H9 (cell line): ENCODE results near the gene KRTAP27-1. TPM values are rescaled to one million over a fixed set of nuclear protein-coding genes. Genes with fewer than 3 reads are reported as not detected.

Experiments used
- DNase-seq: peaks from one replicate; pipeline ENCODE4 v3.0.0-alpha.2; 2017
- H2AFZ ChIP-seq: one replicate; pipeline ENCODE4 v1.6.1; 2013; ENCODE audit warnings: mild to moderate bottlenecking, low read length, control low read depth, moderate library complexity
- H2AK5ac ChIP-seq: 2 replicates; pipeline ENCODE4 v1.6.1; 2013; ENCODE audit warnings: low read length, control low read depth, mixed read lengths; ENCODE audit not compliant: insufficient read length
- H2BK120ac ChIP-seq: one replicate; pipeline ENCODE4 v1.6.1; 2013; ENCODE audit warnings: low read depth, mild to moderate bottlenecking, low read length, control low read depth, inconsistent platforms; ENCODE audit not compliant: poor library complexity, severe bottlenecking
- H2BK12ac ChIP-seq: 2 replicates; pipeline ENCODE4 v1.6.1; 2013; ENCODE audit warnings: low read length, control low read depth, mixed read lengths, low read depth; ENCODE audit not compliant: insufficient read length
- H2BK15ac ChIP-seq: 2 replicates; pipeline ENCODE4 v1.6.1; 2013; ENCODE audit warnings: low read depth, low read length, control low read depth
- H2BK20ac ChIP-seq: one replicate; pipeline ENCODE4 v1.6.1; 2013; ENCODE audit warnings: low read depth, mild to moderate bottlenecking, low read length, control low read depth, inconsistent platforms; ENCODE audit not compliant: poor library complexity, severe bottlenecking
- H2BK5ac ChIP-seq: 2 replicates; pipeline ENCODE4 v1.6.1; 2013; ENCODE audit warnings: low read length, control low read depth, mixed read lengths; ENCODE audit not compliant: insufficient read length
- H3K14ac ChIP-seq: 2 replicates; pipeline ENCODE4 v1.6.1; 2013; ENCODE audit warnings: low read length, control low read depth; ENCODE audit not compliant: insufficient read depth
- H3K18ac ChIP-seq: 2 replicates; pipeline ENCODE4 v1.6.1; 2013; ENCODE audit warnings: low read depth, mild to moderate bottlenecking, mixed read lengths, low read length, control low read depth; ENCODE audit not compliant: insufficient read length
- H3K23ac ChIP-seq: 2 replicates; pipeline ENCODE4 v1.6.1; 2013; ENCODE audit warnings: low read length, control low read depth, mixed read lengths, low read depth; ENCODE audit not compliant: insufficient read length
- H3K23me2 ChIP-seq: 2 replicates; pipeline ENCODE4 v1.6.1; 2013; ENCODE audit warnings: low read depth, mild to moderate bottlenecking, mixed read lengths, low read length, control low read depth; ENCODE audit not compliant: insufficient read length, poor library complexity, severe bottlenecking
- H3K27ac ChIP-seq: 2 replicates; pipeline ENCODE4 v1.5.1; 2013; ENCODE audit warnings: low read length, control low read depth, mixed read lengths, low read depth; ENCODE audit not compliant: insufficient read length
- H3K27me3 ChIP-seq: 2 replicates; pipeline ENCODE4 v1.6.1; 2013; ENCODE audit warnings: low read length, control low read depth, inconsistent platforms; ENCODE audit not compliant: insufficient read depth
- H3K4ac ChIP-seq: 2 replicates; pipeline ENCODE4 v1.6.1; 2013; ENCODE audit warnings: low read depth, mild to moderate bottlenecking, control low read depth, inconsistent platforms, low read length, moderate library complexity
- H3K4me1 ChIP-seq: 2 replicates; pipeline ENCODE4 v1.6.1; 2013; ENCODE audit warnings: low read length, control low read depth, inconsistent platforms; ENCODE audit not compliant: insufficient read depth
- H3K4me2 ChIP-seq: 2 replicates; pipeline ENCODE4 v1.6.1; 2013; ENCODE audit warnings: low read length, control low read depth, mixed read lengths; ENCODE audit not compliant: insufficient read length, insufficient read depth
- H3K56ac ChIP-seq: 2 replicates; pipeline ENCODE4 v1.6.1; 2013; ENCODE audit warnings: low read depth, mild to moderate bottlenecking, mixed read lengths, low read length, control low read depth; ENCODE audit not compliant: insufficient read length
- H3K79me1 ChIP-seq: 2 replicates; pipeline ENCODE4 v1.6.1; 2013; ENCODE audit warnings: low read depth, mild to moderate bottlenecking, moderate library complexity, low read length, control low read depth, inconsistent platforms; ENCODE audit not compliant: insufficient read depth, poor library complexity, severe bottlenecking
- H3K79me2 ChIP-seq: 2 replicates; pipeline ENCODE4 v1.6.1; 2013; ENCODE audit warnings: low read length, control low read depth, inconsistent platforms; ENCODE audit not compliant: insufficient read depth
- H3K9ac ChIP-seq: 2 replicates; pipeline ENCODE4 v1.6.1; 2013; ENCODE audit warnings: low read length, control low read depth, mixed read lengths; ENCODE audit not compliant: insufficient read length; ENCODE audit errors: extremely low read depth
- H3K9me3 ChIP-seq: one replicate; pipeline ENCODE4 v1.6.1; 2013; ENCODE audit warnings: low read depth, low read length, inconsistent platforms; ENCODE audit not compliant: control insufficient read depth
- H3T11ph ChIP-seq: one replicate; pipeline ENCODE4 v1.6.1; 2013; ENCODE audit warnings: mild to moderate bottlenecking, low read length, control low read depth, inconsistent platforms
- H4K20me1 ChIP-seq: one replicate; pipeline ENCODE4 v1.6.1; 2013; ENCODE audit not compliant: control insufficient read depth, insufficient read length, insufficient read depth
- H4K5ac ChIP-seq: 2 replicates; pipeline ENCODE4 v1.6.1; 2013; ENCODE audit warnings: low read depth, mild to moderate bottlenecking, mixed read lengths, low read length, control low read depth; ENCODE audit not compliant: insufficient read length
- H4K8ac ChIP-seq: replicated peaks from 2 replicates; pipeline ENCODE4 v1.6.1; 2013; ENCODE audit warnings: low read length, control low read depth, mixed read lengths, low read depth; ENCODE audit not compliant: insufficient read length
- H4K91ac ChIP-seq: 2 replicates; pipeline ENCODE4 v1.6.1; 2013; ENCODE audit warnings: low read depth, mild to moderate bottlenecking, moderate library complexity, mixed read lengths, low read length, control low read depth; ENCODE audit not compliant: insufficient read length
- H3K27ac Mint-ChIP-seq, 3 experiments: 2 replicates in 2 of 3; 3 replicates in 1 of 3; pipeline ENCODE4 v1.8.0; 2020 to 2021; ENCODE audit warnings: mixed read lengths in 3 of 3, mild to moderate bottlenecking in 1 of 3, moderate library complexity in 1 of 3
- H3K27me3 Mint-ChIP-seq: 2 replicates; pipeline ENCODE4 v1.8.0; 2021; ENCODE audit warnings: low read depth, mild to moderate bottlenecking, moderate library complexity, mixed read lengths
- H3K36me3 Mint-ChIP-seq, 3 experiments: 2 replicates in 2 of 3; 3 replicates in 1 of 3; pipeline ENCODE4 v1.8.0; 2020 to 2021; ENCODE audit warnings: low read depth in 3 of 3, mixed read lengths in 3 of 3; ENCODE audit not compliant: insufficient read depth in 1 of 3
- H3K4me1 Mint-ChIP-seq, 2 experiments: 2 replicates each; pipeline ENCODE4 v1.8.0; 2020; ENCODE audit warnings: mixed read lengths in 2 of 2
- H3K4me3 Mint-ChIP-seq, 2 experiments: 2 replicates in 1 of 2; 3 replicates in 1 of 2; pipeline ENCODE4 v1.8.0; 2020 to 2021; ENCODE audit warnings: mild to moderate bottlenecking in 2 of 2, mixed read lengths in 2 of 2, moderate library complexity in 1 of 2
- H3K9me3 Mint-ChIP-seq, 2 experiments: 2 replicates in 1 of 2; 3 replicates in 1 of 2; pipeline ENCODE4 v1.8.0; 2020; ENCODE audit warnings: mild to moderate bottlenecking in 2 of 2, mixed read lengths in 2 of 2, moderate library complexity in 1 of 2
- WGBS: extraction: QIAGEN DNeasy Blood & Tissue Kit; methylation state at CpG from one replicate; pipeline ENCODE4 v1.1.7; 2013; ENCODE audit warnings: missing lambda C conversion rate, low lambda C conversion rate, mixed read lengths; ENCODE audit not compliant: insufficient read length; ENCODE audit errors: extremely low coverage; 5-methylcytosine and 5-hydroxymethylcytosine counted together
- total RNA-seq: library from RNA; stranded (reverse); gene quantifications from 2 replicates; pipeline ENCODE4 v1.2.1, GENCODE V29; 2021
- TF ChIP-seq, protein P1 (sequence below): fragments of 200-600 bp; sonication (generic); conservative IDR thresholded peaks from 3 replicates; pipeline ENCODE4 v1.8.0; 2021; ENCODE audit warnings: antibody characterized with exemption, mild to moderate bottlenecking

Gene KRTAP27-1
- total RNA-seq, 1 experiment from 2014 or later: not detected

DNA sequence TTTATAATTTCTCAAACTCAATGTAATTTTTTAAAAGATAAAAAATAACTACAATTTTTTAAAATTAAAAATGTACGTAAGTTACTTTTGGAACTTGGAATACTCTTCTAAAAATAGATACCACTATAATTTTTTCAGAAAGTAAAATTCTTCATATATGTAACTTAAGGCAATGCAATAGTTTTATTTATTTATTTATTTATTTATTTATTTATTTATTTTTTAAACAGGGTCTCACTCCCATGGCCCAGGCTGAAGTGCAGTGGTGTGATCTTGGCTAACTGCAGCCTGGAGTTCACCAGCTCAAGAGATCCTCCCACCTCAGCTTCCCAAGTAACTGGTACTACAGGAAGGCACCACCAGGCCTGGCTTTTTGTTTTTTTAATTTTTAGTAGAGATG lies 14.0 kb upstream of the KRTAP27-1 start:
- Histone ChIP-seq H3K4ac (no peak overlapping the region), H3K9me3 (no peaks in the 10 kb centered on the region), H2BK5ac (no peak overlapping the region), H3K14ac (no peak overlapping the region), H4K20me1 (no peaks in the 10 kb centered on the region), H3K79me1 (no peaks in the 10 kb centered on the region), H3K4me1 (peaks cover 4% of the 10 kb centered on the region; the same call in 1 of the 2 replicates), H3K56ac (no peak overlapping the region), H4K8ac (no peak overlapping the region), H2AFZ (no peak overlapping the region), H2BK15ac (no peak overlapping the region), H3K27ac (no peak overlapping the region), H2BK20ac (no peak overlapping the region), H4K91ac (no peak overlapping the region), H2BK12ac (no peak overlapping the region), H4K5ac (no peak overlapping the region), H3K79me2 (no peaks in the 10 kb centered on the region), H3K27me3 (no peaks in the 10 kb centered on the region), H3K4me2 (no peak overlapping the region), H3K18ac (no peak overlapping the region), H2AK5ac (no peak overlapping the region), H3K23me2 (no peaks in the 10 kb centered on the region), H3T11ph (no peak overlapping the region), H3K9ac (no peak overlapping the region), H3K23ac (no peak overlapping the region), H2BK120ac (no peak overlapping the region)
- H3K4me1 Mint-ChIP-seq: peaks cover 13 to 29% of the 10 kb centered on the region in 2 experiments
- H3K4me3 Mint-ChIP-seq: no peak overlapping the region
- no peak for DNase-seq
- WGBS: no CpG with 5 or more reads among the region's 1 CpG
- H3K9me3 Mint-ChIP-seq: no peaks in the 10 kb centered on the region
- TF ChIP-seq, protein P1, sequence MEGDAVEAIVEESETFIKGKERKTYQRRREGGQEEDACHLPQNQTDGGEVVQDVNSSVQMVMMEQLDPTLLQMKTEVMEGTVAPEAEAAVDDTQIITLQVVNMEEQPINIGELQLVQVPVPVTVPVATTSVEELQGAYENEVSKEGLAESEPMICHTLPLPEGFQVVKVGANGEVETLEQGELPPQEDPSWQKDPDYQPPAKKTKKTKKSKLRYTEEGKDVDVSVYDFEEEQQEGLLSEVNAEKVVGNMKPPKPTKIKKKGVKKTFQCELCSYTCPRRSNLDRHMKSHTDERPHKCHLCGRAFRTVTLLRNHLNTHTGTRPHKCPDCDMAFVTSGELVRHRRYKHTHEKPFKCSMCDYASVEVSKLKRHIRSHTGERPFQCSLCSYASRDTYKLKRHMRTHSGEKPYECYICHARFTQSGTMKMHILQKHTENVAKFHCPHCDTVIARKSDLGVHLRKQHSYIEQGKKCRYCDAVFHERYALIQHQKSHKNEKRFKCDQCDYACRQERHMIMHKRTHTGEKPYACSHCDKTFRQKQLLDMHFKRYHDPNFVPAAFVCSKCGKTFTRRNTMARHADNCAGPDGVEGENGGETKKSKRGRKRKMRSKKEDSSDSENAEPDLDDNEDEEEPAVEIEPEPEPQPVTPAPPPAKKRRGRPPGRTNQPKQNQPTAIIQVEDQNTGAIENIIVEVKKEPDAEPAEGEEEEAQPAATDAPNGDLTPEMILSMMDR: no peak
- H3K36me3 Mint-ChIP-seq: no peaks in the 10 kb centered on the region
- H3K27ac Mint-ChIP-seq: no peak overlapping the region
- H3K27me3 Mint-ChIP-seq: no peaks in the 10 kb centered on the region
